Nephron progenitor cell (in vitro differentiated cells): Measurements from ENCODE around the gene CCND3.

ENCODE experiments used
- DNase-seq: peaks from one replicate; pipeline ENCODE4 v3.0.0; 2021
- H3K27ac Mint-ChIP-seq: 2 replicates; pipeline ENCODE4 v1.8.0; 2021; ENCODE audit warnings: mild to moderate bottlenecking, moderate library complexity, mixed read lengths
- H3K27me3 Mint-ChIP-seq: 2 replicates; pipeline ENCODE4 v1.8.0; 2021; ENCODE audit warnings: mild to moderate bottlenecking, low read depth, mixed read lengths; ENCODE audit not compliant: poor library complexity
- H3K36me3 Mint-ChIP-seq: 2 replicates; pipeline ENCODE4 v1.8.0; 2021; ENCODE audit warnings: low read depth, mixed read lengths
- H3K4me1 Mint-ChIP-seq: 2 replicates; pipeline ENCODE4 v1.8.0; 2021; ENCODE audit warnings: mixed read lengths
- H3K4me3 Mint-ChIP-seq: 2 replicates; pipeline ENCODE4 v1.8.0; 2021; ENCODE audit warnings: mild to moderate bottlenecking, moderate library complexity, mixed read lengths
- H3K9me3 Mint-ChIP-seq: 2 replicates; pipeline ENCODE4 v1.8.0; 2021; ENCODE audit warnings: mild to moderate bottlenecking, moderate library complexity, mixed read lengths
- CTCF ChIP-seq: fragments of 200-600 bp; sonication (generic); IDR thresholded peaks from 2 replicates; pipeline ENCODE4 v1.5.0; 2021; ENCODE audit warnings: antibody characterized with exemption

The CCND3 gene

GRCh38 chr6:41974281-41974825 lies 32.7 kb upstream of the CCND3 start:
- H3K4me3 Mint-ChIP-seq = no peak overlapping the region
- H3K27ac Mint-ChIP-seq = no peak overlapping the region
- H3K36me3 Mint-ChIP-seq = no peaks in the 10 kb centered on the region
- no peaks in the 10 kb centered on the region for H3K27me3 Mint-ChIP-seq
- no peaks in the 10 kb centered on the region for H3K9me3 Mint-ChIP-seq
- H3K4me1 Mint-ChIP-seq = no peaks in the 10 kb centered on the region
- DNase-seq = no peak
- no peak for TF ChIP-seq CTCF

- Mint-ChIP-seq H3K27me3 (no peaks in the 10 kb centered on the region), H3K4me3 (no peak overlapping the region), H3K4me1 (peaks cover under 1% of the 10 kb centered on the region), H3K9me3 (no peaks in the 10 kb centered on the region), H3K36me3 (no peaks in the 10 kb centered on the region), H3K27ac (no peak overlapping the region)
- TF ChIP-seq CTCF = no peak
- no peak for DNase-seq
These were observed 31.2 kb upstream of the CCND3 start for GRCh38 chr6:41972826-41973225.

GRCh38 chr6:41970436-41970846 lies 28.8 kb upstream of the CCND3 start:
- TF ChIP-seq CTCF = no peak
- H3K27ac Mint-ChIP-seq = no peak overlapping the region

GRCh38 chr6:41967312-41968287 lies 26.0 kb upstream of the CCND3 start:
- peaks cover 22% of the 10 kb centered on the region for H3K4me1 Mint-ChIP-seq
- no peak for TF ChIP-seq CTCF
- H3K27ac Mint-ChIP-seq = no peak overlapping the region
- no peak overlapping the region for H3K4me3 Mint-ChIP-seq
- no peak for DNase-seq
- H3K9me3 Mint-ChIP-seq = no peaks in the 10 kb centered on the region
- H3K27me3 Mint-ChIP-seq = peaks cover 4% of the 10 kb centered on the region
- H3K36me3 Mint-ChIP-seq = no peaks in the 10 kb centered on the region

More at GRCh38 chr6:41970436-41970846, 28.8 kb upstream of the CCND3 start:
- H3K4me3 Mint-ChIP-seq = no peak overlapping the region
- no peaks in the 10 kb centered on the region for H3K9me3 Mint-ChIP-seq
- no peaks in the 10 kb centered on the region for H3K36me3 Mint-ChIP-seq
- H3K4me1 Mint-ChIP-seq = peaks cover 18% of the 10 kb centered on the region
- DNase-seq = no peak
- H3K27me3 Mint-ChIP-seq = peaks cover 1% of the 10 kb centered on the region

GRCh38 chr6:41966961-41967311 lies 25.3 kb upstream of the CCND3 start:
- no peak overlapping the region for H3K4me3 Mint-ChIP-seq
- H3K36me3 Mint-ChIP-seq = no peaks in the 10 kb centered on the region
- no peaks in the 10 kb centered on the region for H3K9me3 Mint-ChIP-seq
- peaks cover 22% of the 10 kb centered on the region for H3K4me1 Mint-ChIP-seq
- TF ChIP-seq CTCF = no peak
- peaks cover 4% of the 10 kb centered on the region for H3K27me3 Mint-ChIP-seq
- no peak overlapping the region for H3K27ac Mint-ChIP-seq
- no peak for DNase-seq
